K562 (cell line): Measurements from ENCODE around the gene SLC25A14. TPM values are rescaled to one million over a fixed set of nuclear protein-coding genes. Genes with fewer than 3 reads are reported as not detected.

Source experiments
- BHLHE40 ChIP-seq: IDR thresholded peaks from 2 replicates; pipeline ENCODE4 v1.6.1; 2011; ENCODE audit warnings: low read length, improper control_type of control experiment
- EGR1 ChIP-seq: fragments of 450-650 bp; conservative IDR thresholded peaks from 2 replicates; pipeline ENCODE4 v1.6.1; 2017; ENCODE audit warnings: mild to moderate bottlenecking
- GABPB1 ChIP-seq: sonication (generic); formaldehyde crosslinking; IDR thresholded peaks from 2 replicates; pipeline ENCODE4 v1.8.0; 2022; ENCODE audit warnings: mild to moderate bottlenecking, missing genetic modification reagents
- HNRNPLL ChIP-seq: fragments of 200-400 bp; formaldehyde crosslinking; IDR thresholded peaks from 2 replicates; pipeline ENCODE4 v1.6.1; 2017; ENCODE audit warnings: low read length, low read depth, mild to moderate bottlenecking; ENCODE audit not compliant: poor library complexity, severe bottlenecking
- JUND ChIP-seq, 2 experiments: IDR thresholded peaks; 2 replicates in 1 of 2; 3 replicates in 1 of 2; pipeline ENCODE4 v1.6.1; 2011; ENCODE audit warnings: borderline replicate concordance in 2 of 2, low read depth in 2 of 2, low read length in 2 of 2, improper control_type of control experiment in 1 of 2, missing biosample characterization in 1 of 2, missing genetic modification characterization in 1 of 2, missing genetic modification reagents in 1 of 2
- MEIS2 ChIP-seq: fragments of 450-650 bp; IDR thresholded peaks from 2 replicates; pipeline ENCODE4 v1.6.1; 2014; ENCODE audit warnings: mild to moderate bottlenecking; ENCODE audit not compliant: partially characterized antibody
- RFX5 ChIP-seq: IDR thresholded peaks from 2 replicates; pipeline ENCODE4 v1.6.1; 2011; ENCODE audit warnings: low read depth, mild to moderate bottlenecking, improper control_type of control experiment, low read length
- SIN3B ChIP-seq: fragments of 450-650 bp; IDR thresholded peaks from 2 replicates; pipeline ENCODE4 v1.6.1; 2017; ENCODE audit warnings: low read depth, mild to moderate bottlenecking, moderate library complexity
- TBP ChIP-seq: optimal IDR thresholded peaks from 2 replicates; pipeline ENCODE3; 2011; ENCODE audit warnings: low read depth, low read length, improper control_type of control experiment
- XRCC3 ChIP-seq: fragments of 450-650 bp; IDR thresholded peaks from 2 replicates; pipeline ENCODE4 v1.6.1; 2017; ENCODE audit warnings: mild to moderate bottlenecking, moderate library complexity
- YY1 ChIP-seq, 3 experiments: IDR thresholded peaks; 2 replicates each; pipeline ENCODE4 v1.6.1; 2011; ENCODE audit warnings: low read length in 2 of 3, mild to moderate bottlenecking in 2 of 3, moderate library complexity in 2 of 3, borderline replicate concordance in 1 of 3, control low read depth in 1 of 3, low read depth in 1 of 3; ENCODE audit not compliant: insufficient read depth in 3 of 3, insufficient replicate concordance in 2 of 3, control insufficient read depth in 1 of 3, insufficient read length in 1 of 3; ENCODE audit errors: extremely low read depth in 1 of 3
- ZC3H4 ChIP-seq: sonication (generic); formaldehyde crosslinking; IDR thresholded peaks from 2 replicates; pipeline ENCODE4 v1.9.0; 2021; ENCODE audit warnings: missing genetic modification reagents, borderline replicate concordance
- ZNF121 ChIP-seq: sonication (generic); formaldehyde crosslinking; conservative IDR thresholded peaks from 2 replicates; pipeline ENCODE4 v1.8.0; 2022; ENCODE audit warnings: missing genetic modification reagents
- ZNF589 ChIP-seq: fragments of 200-800 bp; sonication (Bioruptor generic); IDR thresholded peaks from 2 replicates; pipeline ENCODE4 v1.6.1; 2016; ENCODE audit warnings: low read depth, missing genetic modification characterization, missing compliant biosample characterization
- polyA plus RNA-seq, 8 experiments: library from polyadenylated mRNA; depleted of rRNA in 4 of 8; stranded (reverse) in 5 of 8; unstranded in 3 of 8; fragments of >200 nt; fragmentation: Nextera tagmentation in 2 of 8; fragmentation: Illumina TruSeq in 1 of 8; extraction: Ambion mirVana in 2 of 8; extraction: Trizol in 1 of 8; gene quantifications; 2 replicates each; pipeline versions ENCODE4 v1.2.1 to v1.2.3, GENCODE V29; 2011 to 2014; ENCODE audit warnings: inconsistent platforms in 1 of 8, missing spikeins in 1 of 8
- total RNA-seq, 7 experiments: library from RNA; depleted of rRNA in 6 of 7; stranded (reverse); fragments of >200 nt in 6 of 7; fragmentation: Illumina TruSeq in 2 of 7; extraction: Trizol in 2 of 7; gene quantifications; 2 replicates each; pipeline versions ENCODE4 v1.2.1 to v1.2.3, GENCODE V29; 2011 to 2021; ENCODE audit warnings: low replicate concordance in 1 of 7
- TF ChIP-seq, protein P1 (sequence below): fragments of 250-450 bp; sonication (Bioruptor Pico); IDR thresholded peaks from 2 replicates; pipeline ENCODE4 v1.5.0; 2021
- TF ChIP-seq, protein P2 (sequence below): fragments of 450-650 bp; IDR thresholded peaks from 2 replicates; pipeline ENCODE4 v1.6.1; 2017; ENCODE audit warnings: antibody characterized with exemption, mild to moderate bottlenecking
- TF ChIP-seq, protein P3 (sequence below): fragments of 250-450 bp; sonication (Bioruptor Pico); IDR thresholded peaks from 2 replicates; pipeline ENCODE4 v1.4.0; 2020
- TF ChIP-seq, protein P4 (sequence below): fragments of 250-450 bp; sonication (Bioruptor Pico); IDR thresholded peaks from 2 replicates; pipeline ENCODE4 v1.4.0; 2020; ENCODE audit warnings: mild to moderate bottlenecking

Gene SLC25A14
- total and polyA plus RNA-seq, 9 of the 15 experiments (the other 6 are each of a cell fraction or from before 2014, with no cell fraction given), result 9.5 to 33.3 (median 15.8) TPM

DNA sequence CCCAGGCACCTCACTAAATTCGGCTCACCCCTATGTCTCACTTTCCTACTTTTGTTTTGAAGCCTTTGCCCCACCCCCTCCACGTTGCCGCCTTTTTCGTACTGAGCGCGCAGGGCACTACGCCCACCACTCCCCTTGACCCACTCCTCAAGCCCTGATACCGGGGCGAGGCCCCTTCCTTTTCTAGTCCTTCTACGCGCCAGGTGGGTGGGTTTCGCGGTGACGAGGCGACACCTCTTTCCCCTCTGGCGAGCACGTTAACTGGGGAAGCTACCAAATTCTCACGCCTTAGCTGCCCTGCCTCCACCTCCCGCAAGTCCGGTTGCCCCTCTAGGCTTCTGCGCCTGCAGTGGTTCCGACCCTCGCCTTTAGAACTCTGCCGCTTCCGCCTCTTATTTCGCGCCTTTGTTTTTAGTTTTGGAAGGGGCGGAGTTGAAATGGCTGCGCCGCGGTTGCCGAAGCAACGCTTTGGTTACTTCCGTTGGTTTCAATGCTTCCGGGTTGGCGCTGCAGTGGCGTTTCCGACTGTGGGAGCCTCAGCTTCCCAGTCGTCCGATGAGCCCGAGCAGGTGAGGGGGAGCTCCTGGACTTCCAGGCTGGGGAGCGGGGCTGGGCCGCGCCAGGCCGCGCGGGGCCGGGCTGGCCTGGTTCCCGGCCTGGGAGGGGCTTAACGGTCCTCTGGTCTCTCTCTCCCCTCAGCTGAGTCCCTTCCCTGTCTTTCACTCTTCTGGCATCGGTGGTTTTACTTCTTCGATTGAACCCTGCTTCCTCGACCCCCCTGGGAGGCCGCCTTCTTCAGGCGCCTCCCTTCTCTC, at the start of gene SLC25A14 (continued):
- TF ChIP-seq, protein P1, sequence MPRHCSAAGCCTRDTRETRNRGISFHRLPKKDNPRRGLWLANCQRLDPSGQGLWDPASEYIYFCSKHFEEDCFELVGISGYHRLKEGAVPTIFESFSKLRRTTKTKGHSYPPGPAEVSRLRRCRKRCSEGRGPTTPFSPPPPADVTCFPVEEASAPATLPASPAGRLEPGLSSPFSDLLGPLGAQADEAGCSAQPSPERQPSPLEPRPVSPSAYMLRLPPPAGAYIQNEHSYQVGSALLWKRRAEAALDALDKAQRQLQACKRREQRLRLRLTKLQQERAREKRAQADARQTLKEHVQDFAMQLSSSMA, result no peak
- no peak for TF ChIP-seq ZC3H4 (CRISPR knock-in tag)
- TF ChIP-seq ZNF121 (CRISPR knock-in tag), result no peak
- peak; percentile 84 for TF ChIP-seq GABPB1
- peak; percentile 73 for TF ChIP-seq TBP
- TF ChIP-seq, protein P2, sequence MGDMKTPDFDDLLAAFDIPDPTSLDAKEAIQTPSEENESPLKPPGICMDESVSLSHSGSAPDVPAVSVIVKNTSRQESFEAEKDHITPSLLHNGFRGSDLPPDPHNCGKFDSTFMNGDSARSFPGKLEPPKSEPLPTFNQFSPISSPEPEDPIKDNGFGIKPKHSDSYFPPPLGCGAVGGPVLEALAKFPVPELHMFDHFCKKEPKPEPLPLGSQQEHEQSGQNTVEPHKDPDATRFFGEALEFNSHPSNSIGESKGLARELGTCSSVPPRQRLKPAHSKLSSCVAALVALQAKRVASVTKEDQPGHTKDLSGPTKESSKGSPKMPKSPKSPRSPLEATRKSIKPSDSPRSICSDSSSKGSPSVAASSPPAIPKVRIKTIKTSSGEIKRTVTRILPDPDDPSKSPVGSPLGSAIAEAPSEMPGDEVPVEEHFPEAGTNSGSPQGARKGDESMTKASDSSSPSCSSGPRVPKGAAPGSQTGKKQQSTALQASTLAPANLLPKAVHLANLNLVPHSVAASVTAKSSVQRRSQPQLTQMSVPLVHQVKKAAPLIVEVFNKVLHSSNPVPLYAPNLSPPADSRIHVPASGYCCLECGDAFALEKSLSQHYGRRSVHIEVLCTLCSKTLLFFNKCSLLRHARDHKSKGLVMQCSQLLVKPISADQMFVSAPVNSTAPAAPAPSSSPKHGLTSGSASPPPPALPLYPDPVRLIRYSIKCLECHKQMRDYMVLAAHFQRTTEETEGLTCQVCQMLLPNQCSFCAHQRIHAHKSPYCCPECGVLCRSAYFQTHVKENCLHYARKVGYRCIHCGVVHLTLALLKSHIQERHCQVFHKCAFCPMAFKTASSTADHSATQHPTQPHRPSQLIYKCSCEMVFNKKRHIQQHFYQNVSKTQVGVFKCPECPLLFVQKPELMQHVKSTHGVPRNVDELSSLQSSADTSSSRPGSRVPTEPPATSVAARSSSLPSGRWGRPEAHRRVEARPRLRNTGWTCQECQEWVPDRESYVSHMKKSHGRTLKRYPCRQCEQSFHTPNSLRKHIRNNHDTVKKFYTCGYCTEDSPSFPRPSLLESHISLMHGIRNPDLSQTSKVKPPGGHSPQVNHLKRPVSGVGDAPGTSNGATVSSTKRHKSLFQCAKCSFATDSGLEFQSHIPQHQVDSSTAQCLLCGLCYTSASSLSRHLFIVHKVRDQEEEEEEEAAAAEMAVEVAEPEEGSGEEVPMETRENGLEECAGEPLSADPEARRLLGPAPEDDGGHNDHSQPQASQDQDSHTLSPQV, result peak; percentile 40; the same call in 1 of the 2 replicates
- no peak for TF ChIP-seq BHLHE40
- TF ChIP-seq, protein P3, sequence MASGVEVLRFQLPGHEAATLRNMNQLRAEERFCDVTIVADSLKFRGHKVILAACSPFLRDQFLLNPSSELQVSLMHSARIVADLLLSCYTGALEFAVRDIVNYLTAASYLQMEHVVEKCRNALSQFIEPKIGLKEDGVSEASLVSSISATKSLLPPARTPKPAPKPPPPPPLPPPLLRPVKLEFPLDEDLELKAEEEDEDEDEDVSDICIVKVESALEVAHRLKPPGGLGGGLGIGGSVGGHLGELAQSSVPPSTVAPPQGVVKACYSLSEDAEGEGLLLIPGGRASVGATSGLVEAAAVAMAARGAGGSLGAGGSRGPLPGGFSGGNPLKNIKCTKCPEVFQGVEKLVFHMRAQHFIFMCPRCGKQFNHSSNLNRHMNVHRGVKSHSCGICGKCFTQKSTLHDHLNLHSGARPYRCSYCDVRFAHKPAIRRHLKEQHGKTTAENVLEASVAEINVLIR (CRISPR knock-in tag), result no peak
- no peak for TF ChIP-seq XRCC3
- 0 out of 2 replicates have a peak, but pooled peaks have one; percentile 38 for TF ChIP-seq SIN3B
- no peak for TF ChIP-seq RFX5
- TF ChIP-seq YY1 (IDR thresholded peaks at IDR 0.05; ENCODE audit: borderline replicate concordance in 1 of 3, control insufficient read depth in 1 of 3, extremely low read depth in 1 of 3, insufficient read depth in 3 of 3, insufficient read length in 1 of 3, insufficient replicate concordance in 2 of 3, low read depth in 1 of 3, low read length in 2 of 3), result peak in 2 of 3 experiments; percentile 75 to 87
- TF ChIP-seq EGR1, result peak; percentile 34
- no peak for TF ChIP-seq MEIS2
- TF ChIP-seq HNRNPLL, result peak; percentile 51
- 0 out of 2 replicates have a peak, but pooled peaks have one; percentile 25 for TF ChIP-seq JUND (IDR thresholded peaks at IDR 0.05; ENCODE audit: borderline replicate concordance, low read depth, low read length)
- no peak; the same call in 2 of the 3 replicates for TF ChIP-seq JUND (tag; IDR thresholded peaks at IDR 0.05; ENCODE audit: borderline replicate concordance, low read depth, low read length)
- TF ChIP-seq, protein P4, sequence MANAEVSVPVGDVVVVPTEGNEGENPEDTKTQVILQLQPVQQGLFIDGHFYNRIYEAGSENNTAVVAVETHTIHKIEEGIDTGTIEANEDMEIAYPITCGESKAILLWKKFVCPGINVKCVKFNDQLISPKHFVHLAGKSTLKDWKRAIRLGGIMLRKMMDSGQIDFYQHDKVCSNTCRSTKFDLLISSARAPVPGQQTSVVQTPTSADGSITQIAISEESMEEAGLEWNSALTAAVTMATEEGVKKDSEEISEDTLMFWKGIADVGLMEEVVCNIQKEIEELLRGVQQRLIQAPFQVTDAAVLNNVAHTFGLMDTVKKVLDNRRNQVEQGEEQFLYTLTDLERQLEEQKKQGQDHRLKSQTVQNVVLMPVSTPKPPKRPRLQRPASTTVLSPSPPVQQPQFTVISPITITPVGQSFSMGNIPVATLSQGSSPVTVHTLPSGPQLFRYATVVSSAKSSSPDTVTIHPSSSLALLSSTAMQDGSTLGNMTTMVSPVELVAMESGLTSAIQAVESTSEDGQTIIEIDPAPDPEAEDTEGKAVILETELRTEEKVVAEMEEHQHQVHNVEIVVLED (CRISPR knock-in tag), result no peak
- TF ChIP-seq ZNF589 (CRISPR knock-in tag), result no peak
